Muscle layer of duodenum (tissue), 2 donors: ENCODE measurements around the gene ARF1.
A peak's percentile ranks its signal among the peaks of the same experiment; 100 is the strongest.

Experiments
- H3K27ac ChIP-seq: one replicate; pipeline ENCODE4 v1.7.0; 2013; ENCODE audit warnings: mild to moderate bottlenecking, low read length
- H3K27me3 ChIP-seq: one replicate; pipeline ENCODE4 v1.7.0; 2013; ENCODE audit warnings: low read depth, mild to moderate bottlenecking, control low read depth, low read length
- H3K36me3 ChIP-seq, 2 donors: one replicate each; pipeline ENCODE4 v1.7.0; 2013; ENCODE audit warnings: low read length in 2 of 2, control low read depth in 1 of 2, mild to moderate bottlenecking in 1 of 2; ENCODE audit not compliant: insufficient read depth in 2 of 2, control insufficient read depth in 1 of 2
- H3K4me1 ChIP-seq, 2 donors: one replicate each; pipeline ENCODE4 v1.7.0; 2013; ENCODE audit warnings: low read length in 2 of 2, mild to moderate bottlenecking in 2 of 2, control low read depth in 1 of 2, moderate library complexity in 1 of 2; ENCODE audit not compliant: insufficient read depth in 2 of 2, control insufficient read depth in 1 of 2
- H3K4me3 ChIP-seq, 2 donors: one replicate each; pipeline ENCODE4 v1.7.0; 2013; ENCODE audit warnings: low read length in 2 of 2, low read depth in 1 of 2, mild to moderate bottlenecking in 1 of 2
- H3K9me3 ChIP-seq, 2 donors: one replicate each; pipeline ENCODE4 v1.7.0; 2013; ENCODE audit warnings: low read length in 2 of 2, control low read depth in 1 of 2, mild to moderate bottlenecking in 1 of 2; ENCODE audit not compliant: control insufficient read depth in 1 of 2
- donor health status: healthy.

Gene ARF1

GRCh38 chr1:228092342-228093049, 10.0 kb downstream of the ARF1 start:
- Histone ChIP-seq H3K27me3 (no peaks in the 10 kb centered on the region), H3K4me3 (no peak overlapping the region), H3K36me3 (peaks cover 4 to 25% of the 10 kb centered on the region in 2 donors), H3K27ac (no peak overlapping the region), H3K9me3 (peaks cover 6 to 14% of the 10 kb centered on the region in 2 donors), H3K4me1 (peaks cover 28 to 57% of the 10 kb centered on the region in 2 donors)

GRCh38 chr1:228093050-228093906, 10.8 kb downstream of the ARF1 start:
- no peaks in the 10 kb centered on the region for H3K27me3 ChIP-seq
- peaks cover 6 to 14% of the 10 kb centered on the region in 2 donors for H3K9me3 ChIP-seq
- H3K4me3 ChIP-seq, result no peak overlapping the region
- H3K4me1 ChIP-seq, result peaks cover 20 to 49% of the 10 kb centered on the region in 2 donors
- peaks cover 5 to 33% of the 10 kb centered on the region in 2 donors for H3K36me3 ChIP-seq
- no peak overlapping the region for H3K27ac ChIP-seq

GRCh38 chr1:228094432-228095016, 12.0 kb downstream of the ARF1 start:
- Histone ChIP-seq H3K4me3 (peak overlapping the region in 1 of 2 donors; percentile 13), H3K27ac (no peak overlapping the region), H3K9me3 (peaks cover 6 to 14% of the 10 kb centered on the region in 2 donors), H3K27me3 (no peaks in the 10 kb centered on the region), H3K4me1 (peaks cover 14 to 37% of the 10 kb centered on the region in 2 donors), H3K36me3 (peaks cover 18 to 45% of the 10 kb centered on the region in 2 donors)

- H3K27me3 ChIP-seq, result no peaks in the 10 kb centered on the region
- no peak overlapping the region for H3K27ac ChIP-seq
- H3K9me3 ChIP-seq, result peaks cover 6 to 14% of the 10 kb centered on the region in 2 donors
- H3K36me3 ChIP-seq, result peaks cover 24 to 52% of the 10 kb centered on the region in 2 donors
- no peak overlapping the region for H3K4me3 ChIP-seq
- peaks cover 9 to 30% of the 10 kb centered on the region in 2 donors for H3K4me1 ChIP-seq
These were observed 12.7 kb downstream of the ARF1 start for GRCh38 chr1:228095161-228095560.

GRCh38 chr1:228095938-228096337, 13.4 kb downstream of the ARF1 start:
- H3K27ac ChIP-seq, result no peak overlapping the region
- H3K27me3 ChIP-seq, result no peaks in the 10 kb centered on the region
- H3K4me3 ChIP-seq, result no peak overlapping the region
- H3K9me3 ChIP-seq, result peaks cover 6 to 14% of the 10 kb centered on the region in 2 donors
- H3K36me3 ChIP-seq, result peaks cover 27 to 56% of the 10 kb centered on the region in 2 donors
- peaks cover 2 to 23% of the 10 kb centered on the region in 2 donors for H3K4me1 ChIP-seq

- Histone ChIP-seq H3K4me3 (no peak overlapping the region), H3K36me3 (peaks cover 29 to 61% of the 10 kb centered on the region in 2 donors)
These were observed 14.2 kb downstream of the ARF1 start for GRCh38 chr1:228096416-228097332.

GRCh38 chr1:228097333-228098081, 15.0 kb downstream of the ARF1 start:
- peaks cover 6 to 14% of the 10 kb centered on the region in 2 donors for H3K9me3 ChIP-seq
- peaks cover 29 to 60% of the 10 kb centered on the region in 2 donors for H3K36me3 ChIP-seq
- H3K4me1 ChIP-seq, result peaks cover 0 to 25% of the 10 kb centered on the region in 2 donors

More at GRCh38 chr1:228096416-228097332, 14.2 kb downstream of the ARF1 start:
- H3K27me3 ChIP-seq, result no peaks in the 10 kb centered on the region
- H3K9me3 ChIP-seq, result peaks cover 6 to 14% of the 10 kb centered on the region in 2 donors
- no peak overlapping the region for H3K27ac ChIP-seq
- peaks cover 0 to 23% of the 10 kb centered on the region in 2 donors for H3K4me1 ChIP-seq

GRCh38 chr1:228098323-228098931, 15.9 kb downstream of the ARF1 start:
- peaks cover 6 to 14% of the 10 kb centered on the region in 2 donors for H3K9me3 ChIP-seq
- H3K27ac ChIP-seq, result no peak overlapping the region
- no peaks in the 10 kb centered on the region for H3K27me3 ChIP-seq
- H3K4me1 ChIP-seq, result peaks cover 0 to 25% of the 10 kb centered on the region in 2 donors
- peaks cover 29 to 54% of the 10 kb centered on the region in 2 donors for H3K36me3 ChIP-seq
- no peak overlapping the region for H3K4me3 ChIP-seq

More at GRCh38 chr1:228097333-228098081, 15.0 kb downstream of the ARF1 start:
- no peak overlapping the region for H3K4me3 ChIP-seq
- H3K27ac ChIP-seq, result no peak overlapping the region
- no peaks in the 10 kb centered on the region for H3K27me3 ChIP-seq

- H3K4me3 ChIP-seq, result no peak overlapping the region
- H3K4me1 ChIP-seq, result peaks cover 0 to 34% of the 10 kb centered on the region in 2 donors
- H3K27ac ChIP-seq, result no peak overlapping the region
- peaks cover 29 to 50% of the 10 kb centered on the region in 2 donors for H3K36me3 ChIP-seq
- no peaks in the 10 kb centered on the region for H3K27me3 ChIP-seq
- H3K9me3 ChIP-seq, result peaks cover 2 to 9% of the 10 kb centered on the region in 2 donors
These were observed 16.8 kb downstream of the ARF1 start for GRCh38 chr1:228099331-228099732.
